Stimulated activated CD4-positive, alpha-beta T cell treated with anti-CD3 and anti-CD28 coated beads, Interleukin-15, amount 100 ng/mL, for 48 hours (primary cell): ENCODE results near the gene RNF123.

Experiments used
- DNase-seq, 2 donors: peaks; one replicate each; pipeline ENCODE4 v3.0.0-alpha.2; 2020; ENCODE audit warnings: low read depth in 2 of 2

Gene RNF123

DNA sequence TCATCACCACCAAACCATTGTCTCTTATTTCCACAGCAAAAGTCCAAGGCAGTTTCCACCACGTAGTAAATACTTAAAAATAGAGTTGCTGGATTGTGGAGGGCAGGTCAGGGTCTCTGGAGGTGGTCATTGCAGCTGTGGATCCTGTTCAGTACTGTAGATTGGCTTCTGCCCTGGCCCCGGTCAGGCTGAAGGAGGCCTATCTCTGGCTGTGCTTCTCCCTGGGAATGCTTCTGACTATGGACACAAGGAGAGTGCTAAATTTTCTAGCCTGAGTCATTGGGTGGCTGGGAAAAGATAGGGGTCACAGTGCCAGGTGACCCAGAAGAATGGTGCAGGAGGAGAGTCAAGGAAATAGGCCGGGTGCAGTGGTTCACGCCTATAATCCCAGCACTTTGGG is 60.7 kb downstream of the RNF123 start:
- DNase-seq, result no peak

DNA sequence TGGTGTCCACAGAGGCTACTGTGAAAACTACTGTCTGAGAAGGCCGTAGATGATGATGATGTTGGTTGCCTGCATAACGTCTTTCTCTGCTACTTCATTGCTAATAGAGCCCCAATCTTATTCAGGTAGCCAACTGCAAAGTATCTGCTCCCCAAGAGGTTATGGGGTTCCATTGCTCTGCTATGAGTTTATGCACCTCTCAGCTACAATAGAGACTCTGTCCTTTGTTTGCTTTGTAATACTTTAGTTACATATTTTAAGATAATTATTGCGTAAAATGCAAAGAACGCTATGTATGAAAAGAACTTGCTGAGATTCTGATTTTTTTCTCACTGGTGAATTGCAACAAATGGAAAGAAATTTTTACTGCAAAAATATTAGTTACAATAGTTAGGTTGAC is 62.1 kb downstream of the RNF123 start:
- DNase-seq, result no peak

DNA sequence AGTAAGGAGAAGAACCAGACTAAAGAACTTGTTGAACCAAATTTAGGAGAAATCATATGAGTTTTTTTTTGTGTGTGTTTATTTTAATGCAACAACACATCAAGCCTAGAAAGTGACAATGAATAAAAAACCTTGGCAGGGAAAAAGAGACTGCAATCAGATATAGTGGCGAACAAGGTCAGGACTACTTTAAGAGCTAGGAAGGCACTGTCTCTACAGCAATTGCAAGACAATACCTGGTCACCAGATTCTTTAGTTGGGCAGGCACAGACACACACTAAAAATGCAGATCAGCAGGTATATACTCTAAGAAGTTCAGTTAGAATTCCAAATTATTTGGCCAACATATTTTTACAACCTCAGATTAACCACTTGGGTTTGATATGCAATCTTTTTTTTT is 65.2 kb downstream of the RNF123 start:
- DNase-seq, result no peak

- no peak for DNase-seq
Observed at GRCh38 chr3:49756036-49756435, 66.7 kb downstream of the RNF123 start.

- DNase-seq, result no peak
Observed at GRCh38 chr3:49757197-49757596, 67.8 kb downstream of the RNF123 start.

DNA sequence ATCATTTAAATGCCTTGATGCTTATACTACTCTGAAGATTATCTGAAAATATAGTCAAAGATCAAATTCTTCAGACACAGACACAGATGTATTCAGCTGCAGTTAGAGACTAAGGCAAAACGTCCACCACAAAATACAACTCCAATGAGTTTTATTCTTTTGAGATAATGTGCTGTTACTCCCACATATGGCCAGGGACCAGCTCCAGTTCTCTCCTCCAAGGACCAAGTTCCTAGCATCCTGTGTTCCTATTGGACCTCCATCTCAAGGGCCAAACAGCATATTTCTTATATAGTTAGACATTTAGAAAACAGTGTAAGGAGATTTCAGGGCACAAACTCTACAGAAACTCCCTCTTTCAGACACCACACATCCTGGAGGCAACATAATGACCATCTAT is 69.9 kb downstream of the RNF123 start:
- DNase-seq, result no peak

- DNase-seq, result no peak
Observed at GRCh38 chr3:49761661-49762060, 72.3 kb downstream of the RNF123 start.

GRCh38 chr3:49763981-49764380 is 74.6 kb downstream of the RNF123 start:
- DNase-seq, result no peak

- no peak for DNase-seq
Observed at GRCh38 chr3:49769286-49769915, 80.0 kb downstream of the RNF123 start.

DNA sequence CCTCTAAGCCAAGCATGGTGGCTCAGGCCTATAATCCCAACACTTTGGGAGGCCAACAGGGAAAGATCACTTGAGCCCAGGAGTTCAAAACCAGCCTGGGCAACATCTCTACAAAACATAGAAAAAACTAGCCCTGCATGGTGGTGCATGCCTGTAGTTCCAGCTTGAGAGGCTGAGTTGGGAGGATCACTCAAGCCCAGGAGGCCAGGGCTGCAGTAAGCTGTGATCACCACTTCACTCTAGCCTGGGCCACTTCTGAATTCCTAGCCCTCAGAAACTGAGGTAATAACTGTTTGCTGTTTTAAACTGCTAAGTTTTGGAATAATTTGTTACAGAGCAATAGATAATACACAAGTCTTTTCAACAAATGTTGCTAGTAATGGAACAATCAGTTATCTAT is 80.6 kb downstream of the RNF123 start:
- DNase-seq, result no peak
